AG04450 (cell line): ENCODE results near the gene WDFY3. TPM values are rescaled to one million over a fixed set of nuclear protein-coding genes. Genes with fewer than 3 reads are reported as not detected.

Source experiments
- CTCF ChIA-PET: fragments of 300-600, 350-600 bp; formaldehyde crosslinking; extraction: SDS; loops from one replicate; lab custom pipeline; 2022; ENCODE audit warnings: antibody characterized with exemption, inconsistent platforms; lab: Charles Lee
- POLR2A ChIA-PET: fragments of 350-600 bp; formaldehyde crosslinking; extraction: SDS; loops from one replicate; lab custom pipeline; 2021; ENCODE audit warnings: antibody characterized with exemption, inconsistent platforms; lab: Yijun Ruan, JAX
- DNase-seq: peaks from one replicate; pipeline ENCODE4 v3.0.0-alpha.2; 2011; ENCODE audit warnings: low read depth, low spot score
- H3K27ac ChIP-seq: one replicate; pipeline ENCODE4 v1.5.1; 2012; ENCODE audit warnings: low read depth, low read length, control low read depth
- H3K27me3 ChIP-seq: one replicate; pipeline ENCODE4 v1.6.0; 2012; ENCODE audit warnings: low read length; ENCODE audit not compliant: control insufficient read depth, insufficient read depth
- H3K4me3 ChIP-seq: 2 replicates; pipeline ENCODE4 v1.5.1; 2011; ENCODE audit warnings: mild to moderate bottlenecking, low read depth, low read length, control low read depth
- H3K9me3 ChIP-seq: 2 replicates; pipeline ENCODE4 v1.5.1; 2012; ENCODE audit warnings: low read length; ENCODE audit not compliant: control insufficient read depth, insufficient read depth
- CTCF ChIP-seq: IDR thresholded peaks from 2 replicates; pipeline ENCODE4 v1.5.1; 2011; ENCODE audit warnings: low read depth, low read length, control low read depth, inconsistent platforms
- polyA plus RNA-seq: library from polyadenylated mRNA; depleted of rRNA; stranded (reverse); fragments of >200 nt; gene quantifications from 2 replicates; pipeline ENCODE4 v1.2.3, GENCODE V29; 2011

WDFY3 gene
- polyA plus RNA-seq, 1 experiment: 31.5 TPM

- TF ChIP-seq CTCF: no peak
- ChIA-PET CTCF (no interaction called here), POLR2A (no interaction called here)
- DNase-seq: no peak
- Histone ChIP-seq H3K27me3 (no peaks in the 10 kb centered on the region), H3K4me3 (no peak overlapping the region), H3K27ac (no peak overlapping the region), H3K9me3 (no peaks in the 10 kb centered on the region)
Observed at GRCh38 chr4:84804136-84804535, 162.4 kb downstream of the WDFY3 start.

GRCh38 chr4:84803720-84804119, 162.8 kb downstream of the WDFY3 start:
- Histone ChIP-seq H3K9me3 (no peaks in the 10 kb centered on the region), H3K4me3 (no peak overlapping the region), H3K27ac (no peak overlapping the region), H3K27me3 (no peaks in the 10 kb centered on the region)
- no peak for TF ChIP-seq CTCF
- CTCF ChIA-PET: no interaction called here
- DNase-seq: no peak
- POLR2A ChIA-PET: no interaction called here

- no peak for TF ChIP-seq CTCF
- Histone ChIP-seq H3K9me3 (no peaks in the 10 kb centered on the region), H3K27me3 (no peaks in the 10 kb centered on the region), H3K27ac (no peak overlapping the region), H3K4me3 (no peak overlapping the region)
- ChIA-PET CTCF (no interaction called here), POLR2A (no interaction called here)
- DNase-seq: no peak
Observed at GRCh38 chr4:84803116-84803515, 163.4 kb downstream of the WDFY3 start.

GRCh38 chr4:84800256-84800655, 166.2 kb downstream of the WDFY3 start:
- CTCF ChIA-PET: no interaction called here
- H3K9me3 ChIP-seq: no peaks in the 10 kb centered on the region
- no peaks in the 10 kb centered on the region for H3K27me3 ChIP-seq
- POLR2A ChIA-PET: no interaction called here
- H3K4me3 ChIP-seq: no peak overlapping the region
- no peak overlapping the region for H3K27ac ChIP-seq
- TF ChIP-seq CTCF: no peak
- DNase-seq: no peak

- H3K4me3 ChIP-seq: no peak overlapping the region
- H3K27ac ChIP-seq: no peak overlapping the region
- no peaks in the 10 kb centered on the region for H3K27me3 ChIP-seq
- no peaks in the 10 kb centered on the region for H3K9me3 ChIP-seq
- DNase-seq: no peak
- no peak for TF ChIP-seq CTCF
- ChIA-PET POLR2A (no interaction called here), CTCF (no interaction called here)
Observed at GRCh38 chr4:84799318-84799717, 167.2 kb downstream of the WDFY3 start.
